DOHH2 (cell line): ENCODE results near the gene GSG1L.

Experiments
- H3F3A ChIP-seq: fragments of 200-600 bp; sonication (generic), shearing (Covaris generic); 2 replicates; pipeline ENCODE4 v1.6.0; 2016; ENCODE audit warnings: antibody characterized with exemption, mild to moderate bottlenecking; ENCODE audit not compliant: control insufficient read depth, insufficient read depth
- H3K27ac ChIP-seq: fragments of 200-600 bp; sonication (generic); 2 replicates; pipeline ENCODE4 v1.5.1; 2014; ENCODE audit warnings: low read depth, mild to moderate bottlenecking, low read length, moderate library complexity
- H3K27me3 ChIP-seq: fragments of 200-600 bp; sonication (generic); 2 replicates; pipeline ENCODE4 v1.6.1; 2014; ENCODE audit warnings: mild to moderate bottlenecking, low read length, mixed read lengths; ENCODE audit not compliant: control insufficient read depth
- H3K36me3 ChIP-seq: fragments of 200-600 bp; sonication (generic); 2 replicates; pipeline ENCODE4 v1.6.1; 2014; ENCODE audit warnings: mild to moderate bottlenecking, low read length, moderate library complexity, mixed read lengths; ENCODE audit not compliant: control insufficient read depth
- H3K4me1 ChIP-seq: fragments of 200-600 bp; sonication (generic); 2 replicates; pipeline ENCODE4 v1.6.1; 2014; ENCODE audit warnings: mild to moderate bottlenecking, low read length, mixed read lengths; ENCODE audit not compliant: control insufficient read depth
- H3K4me2 ChIP-seq: fragments of 200-600 bp; sonication (generic); 2 replicates; pipeline ENCODE4 v1.6.0; 2014; ENCODE audit warnings: mild to moderate bottlenecking, low read length, moderate library complexity
- H3K4me3 ChIP-seq: fragments of 200-600 bp; sonication (generic); 2 replicates; pipeline ENCODE4 v1.5.1; 2014; ENCODE audit warnings: mild to moderate bottlenecking, low read length, mixed read lengths
- H3K79me2 ChIP-seq: fragments of 200-600 bp; sonication (generic); 2 replicates; pipeline ENCODE4 v1.6.1; 2014; ENCODE audit warnings: mild to moderate bottlenecking, low read length, mixed read lengths; ENCODE audit not compliant: control insufficient read depth
- H3K9me2 ChIP-seq: fragments of 200-600 bp; sonication (generic); replicated peaks from 2 replicates; pipeline ENCODE4 v1.6.1; 2014; ENCODE audit warnings: mild to moderate bottlenecking, low read length, mixed read lengths; ENCODE audit not compliant: control insufficient read depth
- H3K9me3 ChIP-seq: fragments of 200-600 bp; sonication (generic); 2 replicates; pipeline ENCODE4 v1.6.1; 2014; ENCODE audit warnings: antibody characterized with exemption, low read length, mixed read lengths; ENCODE audit not compliant: control insufficient read depth, insufficient read depth
- H4K20me1 ChIP-seq: fragments of 200-600 bp; sonication (generic); 2 replicates; pipeline ENCODE4 v1.6.0; 2014; ENCODE audit warnings: low read depth, mild to moderate bottlenecking, antibody characterized with exemption, low read length, moderate library complexity; ENCODE audit not compliant: control insufficient read depth, insufficient read depth
- EZH2phosphoT487 ChIP-seq: fragments of 200-600 bp; sonication (generic); IDR thresholded peaks from 2 replicates; pipeline ENCODE4 v1.6.1; 2017; ENCODE audit warnings: borderline replicate concordance, mild to moderate bottlenecking, antibody characterized with exemption, low read length, moderate library complexity, mixed read lengths
- TF ChIP-seq, protein P1 (sequence below): fragments of 200-600 bp; sonication (generic); IDR thresholded peaks from one replicate; pipeline ENCODE4 v1.5.1; 2014; ENCODE audit warnings: antibody characterized with exemption, mild to moderate bottlenecking, low read depth, low read length; ENCODE audit not compliant: poor library complexity, severe bottlenecking

The GSG1L gene

DNA sequence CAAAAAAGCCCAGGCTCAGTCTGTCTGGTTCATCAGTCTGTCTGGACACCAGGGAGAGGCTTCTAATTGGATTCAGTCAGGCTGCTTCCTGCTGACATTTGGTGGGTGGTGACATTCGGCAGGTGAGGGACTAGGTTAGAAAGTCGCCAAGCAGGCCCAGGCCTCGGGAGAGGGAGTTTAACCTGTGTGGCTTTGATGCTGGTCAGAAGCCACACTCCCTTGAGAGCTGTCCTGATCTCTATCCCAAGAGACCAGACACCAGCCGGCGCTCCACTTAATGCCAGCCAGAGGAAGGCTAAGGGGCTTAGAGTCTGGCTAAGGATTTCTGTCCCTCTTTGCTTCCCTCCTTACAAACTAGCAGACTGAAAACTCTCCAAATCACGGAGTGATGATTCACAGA is 135.0 kb downstream of the GSG1L start:
- Histone ChIP-seq H3K4me3 (no peak overlapping the region), H3K4me2 (no peak overlapping the region), H3K27me3 (no peaks in the 10 kb centered on the region), H3K9me3 (no peaks in the 10 kb centered on the region), H4K20me1 (no peaks in the 10 kb centered on the region), H3K4me1 (no peaks in the 10 kb centered on the region), H3K9me2 (no peaks in the 10 kb centered on the region), H3F3A (no peaks in the 10 kb centered on the region), H3K79me2 (no peaks in the 10 kb centered on the region), H3K36me3 (no peaks in the 10 kb centered on the region), H3K27ac (no peak overlapping the region)
- TF ChIP-seq, protein P1, sequence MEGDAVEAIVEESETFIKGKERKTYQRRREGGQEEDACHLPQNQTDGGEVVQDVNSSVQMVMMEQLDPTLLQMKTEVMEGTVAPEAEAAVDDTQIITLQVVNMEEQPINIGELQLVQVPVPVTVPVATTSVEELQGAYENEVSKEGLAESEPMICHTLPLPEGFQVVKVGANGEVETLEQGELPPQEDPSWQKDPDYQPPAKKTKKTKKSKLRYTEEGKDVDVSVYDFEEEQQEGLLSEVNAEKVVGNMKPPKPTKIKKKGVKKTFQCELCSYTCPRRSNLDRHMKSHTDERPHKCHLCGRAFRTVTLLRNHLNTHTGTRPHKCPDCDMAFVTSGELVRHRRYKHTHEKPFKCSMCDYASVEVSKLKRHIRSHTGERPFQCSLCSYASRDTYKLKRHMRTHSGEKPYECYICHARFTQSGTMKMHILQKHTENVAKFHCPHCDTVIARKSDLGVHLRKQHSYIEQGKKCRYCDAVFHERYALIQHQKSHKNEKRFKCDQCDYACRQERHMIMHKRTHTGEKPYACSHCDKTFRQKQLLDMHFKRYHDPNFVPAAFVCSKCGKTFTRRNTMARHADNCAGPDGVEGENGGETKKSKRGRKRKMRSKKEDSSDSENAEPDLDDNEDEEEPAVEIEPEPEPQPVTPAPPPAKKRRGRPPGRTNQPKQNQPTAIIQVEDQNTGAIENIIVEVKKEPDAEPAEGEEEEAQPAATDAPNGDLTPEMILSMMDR = no peak
- TF ChIP-seq EZH2phosphoT487 = no peak

DNA sequence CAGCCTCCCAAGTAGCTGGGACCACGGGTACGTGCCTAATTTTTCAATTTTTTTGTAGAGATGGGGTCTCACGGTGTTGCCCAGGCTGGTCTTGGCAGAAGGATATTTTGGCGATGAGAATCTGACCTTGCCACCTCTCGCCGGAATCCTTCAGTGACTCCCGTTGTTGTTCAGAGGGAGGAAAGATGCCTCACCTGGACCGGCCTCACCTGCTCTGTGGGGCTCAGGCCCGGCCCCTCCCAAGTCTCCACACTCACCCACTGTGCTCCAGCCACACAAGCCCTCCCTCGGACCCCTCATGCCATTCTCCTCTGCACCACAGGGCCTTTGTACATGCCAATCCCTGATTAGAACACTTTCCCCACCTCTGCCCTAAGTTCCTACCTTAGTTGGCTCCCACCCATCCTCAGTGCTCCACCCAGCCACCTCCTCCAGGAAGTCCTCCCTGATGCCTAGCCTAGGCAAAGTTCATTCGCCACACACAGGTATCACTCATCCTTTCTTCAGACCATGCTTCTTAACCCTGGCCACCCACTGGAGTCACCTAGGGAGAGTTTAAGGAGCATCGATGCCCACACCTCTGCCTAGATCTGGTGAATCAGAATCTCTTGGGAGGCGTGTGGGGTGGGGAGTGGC is 136.1 kb downstream of the GSG1L start:
- no peaks in the 10 kb centered on the region for H3K9me2 ChIP-seq
- H3K4me3 ChIP-seq = no peak overlapping the region
- H3K79me2 ChIP-seq = no peaks in the 10 kb centered on the region
- H3K36me3 ChIP-seq = no peaks in the 10 kb centered on the region
- TF ChIP-seq EZH2phosphoT487 = no peak
- TF ChIP-seq, protein P1 = no peak
- H3K27me3 ChIP-seq = no peaks in the 10 kb centered on the region
- no peaks in the 10 kb centered on the region for H4K20me1 ChIP-seq
- no peak overlapping the region for H3K27ac ChIP-seq
- H3F3A ChIP-seq = no peaks in the 10 kb centered on the region
- H3K4me2 ChIP-seq = no peak overlapping the region
- H3K9me3 ChIP-seq = no peaks in the 10 kb centered on the region
- no peaks in the 10 kb centered on the region for H3K4me1 ChIP-seq

DNA sequence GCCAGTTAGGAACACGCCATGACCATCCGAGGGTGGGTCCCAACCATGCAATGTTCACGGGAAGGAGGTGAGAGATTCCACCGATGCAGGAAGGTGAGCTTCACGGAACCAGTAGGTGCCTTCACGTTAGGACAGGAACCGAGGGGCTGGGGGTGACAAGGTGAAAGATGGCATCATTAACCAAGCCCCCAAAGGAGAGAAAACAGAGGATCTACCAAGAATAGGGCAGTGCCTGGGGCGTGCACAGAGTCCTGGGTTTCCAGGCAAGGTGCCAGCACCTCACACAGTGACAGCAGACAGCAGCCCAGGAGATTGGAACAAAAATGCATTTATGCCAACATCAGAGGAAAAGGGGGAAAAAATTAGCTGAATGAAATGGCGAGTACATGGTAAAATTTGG is 137.9 kb downstream of the GSG1L start:
- Histone ChIP-seq H3K27me3 (no peaks in the 10 kb centered on the region), H3K79me2 (no peaks in the 10 kb centered on the region), H3K4me1 (no peaks in the 10 kb centered on the region), H3K4me3 (no peak overlapping the region), H3K9me2 (no peaks in the 10 kb centered on the region), H3F3A (no peaks in the 10 kb centered on the region), H3K9me3 (no peaks in the 10 kb centered on the region), H4K20me1 (no peaks in the 10 kb centered on the region), H3K27ac (no peak overlapping the region), H3K36me3 (no peaks in the 10 kb centered on the region), H3K4me2 (no peak overlapping the region)
- TF ChIP-seq, protein P1 = no peak
- no peak for TF ChIP-seq EZH2phosphoT487
